Trophoblast cell (in vitro differentiated cells and primary cell): Measurements from ENCODE around the gene ANXA4.

Source experiments
- DNase-seq, 2 donors: peaks; one replicate each; pipeline ENCODE4 v3.0.0-alpha.2; 2016
- H2AFZ ChIP-seq: 2 replicates; pipeline ENCODE4 v1.6.1; 2013; ENCODE audit warnings: low read length, moderate library complexity, mild to moderate bottlenecking; ENCODE audit not compliant: insufficient read depth, poor library complexity
- H2AK5ac ChIP-seq: 2 replicates; pipeline ENCODE4 v1.6.1; 2013; ENCODE audit warnings: mild to moderate bottlenecking, low read length
- H2BK120ac ChIP-seq: 2 replicates; pipeline ENCODE4 v1.6.1; 2013; ENCODE audit warnings: low read length, mild to moderate bottlenecking, moderate library complexity; ENCODE audit not compliant: insufficient read depth, poor library complexity
- H2BK12ac ChIP-seq: 2 replicates; pipeline ENCODE4 v1.6.1; 2013; ENCODE audit warnings: mild to moderate bottlenecking, low read length, moderate library complexity
- H2BK5ac ChIP-seq: 2 replicates; pipeline ENCODE4 v1.6.1; 2013; ENCODE audit warnings: low read length, low read depth, moderate library complexity, mild to moderate bottlenecking; ENCODE audit not compliant: poor library complexity
- H3K14ac ChIP-seq: 2 replicates; pipeline ENCODE4 v1.6.1; 2013; ENCODE audit warnings: mild to moderate bottlenecking, low read length
- H3K18ac ChIP-seq: 2 replicates; pipeline ENCODE4 v1.6.1; 2013; ENCODE audit warnings: mild to moderate bottlenecking, low read length
- H3K23ac ChIP-seq: 2 replicates; pipeline ENCODE4 v1.6.1; 2013; ENCODE audit warnings: low read length
- H3K27ac ChIP-seq: 2 replicates; pipeline ENCODE4 v1.5.1; 2013; ENCODE audit warnings: low read depth, mild to moderate bottlenecking, inconsistent platforms, low read length, moderate library complexity
- H3K27me3 ChIP-seq: 2 replicates; pipeline ENCODE4 v1.6.1; 2013; ENCODE audit warnings: inconsistent platforms, mild to moderate bottlenecking, low read length, moderate library complexity; ENCODE audit not compliant: insufficient read depth
- H3K36me3 ChIP-seq, 2 experiments: 1 replicate in 1 of 2; 2 replicates in 1 of 2; pipeline ENCODE4 v1.6.1; 2013; ENCODE audit warnings: low read length in 2 of 2, mild to moderate bottlenecking in 2 of 2, moderate library complexity in 1 of 2; ENCODE audit not compliant: insufficient read depth in 2 of 2, control insufficient read depth in 1 of 2
- H3K4ac ChIP-seq: 2 replicates; pipeline ENCODE4 v1.6.1; 2013; ENCODE audit warnings: low read depth, mild to moderate bottlenecking, low read length, moderate library complexity
- H3K4me1 ChIP-seq, 2 experiments: 1 replicate in 1 of 2; 2 replicates in 1 of 2; pipeline ENCODE4 v1.6.1; 2013; ENCODE audit warnings: low read length in 2 of 2, mild to moderate bottlenecking in 2 of 2, moderate library complexity in 1 of 2; ENCODE audit not compliant: insufficient read depth in 2 of 2, control insufficient read depth in 1 of 2
- H3K4me2 ChIP-seq: 2 replicates; pipeline ENCODE4 v1.6.1; 2013; ENCODE audit warnings: inconsistent platforms, mild to moderate bottlenecking, low read length, moderate library complexity
- H3K4me3 ChIP-seq: 2 replicates; pipeline ENCODE4 v1.5.1; 2013; ENCODE audit warnings: mild to moderate bottlenecking, low read depth, low read length, inconsistent platforms
- H3K79me1 ChIP-seq: one replicate; pipeline ENCODE4 v1.6.1; 2013; ENCODE audit warnings: low read length
- H3K79me2 ChIP-seq: 2 replicates; pipeline ENCODE4 v1.6.1; 2013; ENCODE audit warnings: low read length, mild to moderate bottlenecking; ENCODE audit not compliant: control insufficient read depth, insufficient read depth, poor library complexity
- H3K9ac ChIP-seq: 2 replicates; pipeline ENCODE4 v1.6.1; 2013; ENCODE audit warnings: mild to moderate bottlenecking, low read length
- H3K9me3 ChIP-seq: 2 replicates; pipeline ENCODE4 v1.6.1; 2013; ENCODE audit warnings: low read depth, mild to moderate bottlenecking, control low read depth, inconsistent platforms, low read length; ENCODE audit not compliant: insufficient read depth
- H4K12ac ChIP-seq: 2 replicates; pipeline ENCODE4 v1.6.1; 2013; ENCODE audit warnings: low read depth, mild to moderate bottlenecking, low read length, moderate library complexity
- H4K8ac ChIP-seq: 2 replicates; pipeline ENCODE4 v1.6.1; 2013; ENCODE audit warnings: low read depth, mild to moderate bottlenecking, low read length, moderate library complexity
- H4K91ac ChIP-seq: one replicate; pipeline ENCODE4 v1.6.1; 2013; ENCODE audit warnings: low read depth, mild to moderate bottlenecking, low read length, moderate library complexity
- WGBS: extraction: QIAGEN DNeasy Blood & Tissue Kit; methylation state at CpG from one replicate; pipeline ENCODE4 v1.1.7; 2013; ENCODE audit warnings: missing lambda C conversion rate; ENCODE audit not compliant: insufficient read length, insufficient coverage; ENCODE audit errors: extremely low coverage; 5-methylcytosine and 5-hydroxymethylcytosine counted together

ANXA4 gene

DNA sequence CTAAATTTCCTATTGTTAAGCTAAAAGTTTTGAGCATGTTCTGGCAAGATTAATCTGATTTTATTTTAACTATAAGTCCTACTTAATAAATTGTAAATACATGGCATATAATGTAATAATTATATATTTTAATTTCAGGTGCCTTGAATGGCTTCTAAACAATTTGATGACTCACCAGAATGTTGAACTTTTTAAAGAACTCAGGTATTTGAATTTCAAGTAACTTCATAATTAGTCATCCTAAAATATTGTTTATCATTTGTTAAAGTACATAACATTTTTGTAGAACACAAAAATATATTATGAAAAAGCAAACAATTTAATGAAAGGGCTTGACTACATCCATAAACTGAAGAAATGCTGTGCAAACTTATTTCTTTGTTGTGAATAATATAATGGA is 102.1 kb downstream of the ANXA4 start:
- Histone ChIP-seq H3K4me2 (no peak overlapping the region), H3K18ac (no peak overlapping the region)
- DNase-seq = peak in 1 of 2 donors; percentile 36

DNA sequence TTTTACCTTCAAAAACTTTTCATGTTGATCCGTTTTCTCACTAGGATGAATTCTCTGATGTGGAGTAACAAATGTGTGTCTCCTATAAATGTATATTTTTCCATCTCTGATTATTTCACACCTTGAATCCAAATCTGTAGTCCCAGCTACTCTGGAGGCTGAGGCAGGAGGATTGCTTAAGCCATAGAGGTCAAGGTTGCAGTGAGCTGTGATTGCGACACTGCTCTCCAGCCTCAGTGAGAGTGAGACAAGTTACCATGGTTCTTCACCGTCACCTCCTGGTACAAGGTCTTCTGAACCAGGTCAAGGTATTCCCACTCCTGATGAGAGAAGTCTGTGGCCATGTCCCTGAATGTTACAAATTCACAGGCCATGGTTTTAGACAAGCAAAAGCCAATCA is 102.6 kb downstream of the ANXA4 start:
- Histone ChIP-seq H2BK5ac (no peak overlapping the region), H2AFZ (no peak overlapping the region), H3K79me1 (no peaks in the 10 kb centered on the region), H4K12ac (no peak overlapping the region), H3K18ac (no peak overlapping the region), H4K8ac (no peak overlapping the region), H3K9me3 (no peaks in the 10 kb centered on the region), H3K4me2 (no peak overlapping the region), H3K27me3 (no peaks in the 10 kb centered on the region), H3K79me2 (no peaks in the 10 kb centered on the region), H3K14ac (no peak overlapping the region), H2BK12ac (no peak overlapping the region), H3K4me1 (peaks cover 0 to 3% of the 10 kb centered on the region in 2 experiments), H3K4ac (no peak overlapping the region), H3K27ac (no peak overlapping the region), H3K9ac (no peak overlapping the region), H3K36me3 (peaks cover 15 to 18% of the 10 kb centered on the region in 2 experiments), H2BK120ac (no peak overlapping the region), H3K4me3 (no peak overlapping the region), H3K23ac (no peak overlapping the region), H4K91ac (no peak overlapping the region), H2AK5ac (no peak overlapping the region)
- DNase-seq = peak in 1 of 2 donors; percentile 68
- WGBS = no CpG with 5 or more reads among the region's 3 CpGs

More for the DNA sequence above, 102.1 kb downstream of the ANXA4 start:
- H3K79me2 ChIP-seq = no peaks in the 10 kb centered on the region
- H3K23ac ChIP-seq = no peak overlapping the region
- no peak overlapping the region for H3K27ac ChIP-seq
- H3K9me3 ChIP-seq = no peaks in the 10 kb centered on the region
- H4K12ac ChIP-seq = no peak overlapping the region
- peaks cover 0 to 3% of the 10 kb centered on the region in 2 experiments for H3K4me1 ChIP-seq
- peaks cover 15 to 18% of the 10 kb centered on the region in 2 experiments for H3K36me3 ChIP-seq
- no peak overlapping the region for H2BK120ac ChIP-seq
- H4K8ac ChIP-seq = no peak overlapping the region
- no peaks in the 10 kb centered on the region for H3K27me3 ChIP-seq
- H4K91ac ChIP-seq = no peak overlapping the region
- no peak overlapping the region for H3K14ac ChIP-seq
- H3K4me3 ChIP-seq = no peak overlapping the region
- H3K4ac ChIP-seq = no peak overlapping the region
- H2BK5ac ChIP-seq = no peak overlapping the region
- no peak overlapping the region for H2BK12ac ChIP-seq
- H3K79me1 ChIP-seq = no peaks in the 10 kb centered on the region
- H3K9ac ChIP-seq = no peak overlapping the region
- H2AFZ ChIP-seq = no peak overlapping the region
- no peak overlapping the region for H2AK5ac ChIP-seq

DNA sequence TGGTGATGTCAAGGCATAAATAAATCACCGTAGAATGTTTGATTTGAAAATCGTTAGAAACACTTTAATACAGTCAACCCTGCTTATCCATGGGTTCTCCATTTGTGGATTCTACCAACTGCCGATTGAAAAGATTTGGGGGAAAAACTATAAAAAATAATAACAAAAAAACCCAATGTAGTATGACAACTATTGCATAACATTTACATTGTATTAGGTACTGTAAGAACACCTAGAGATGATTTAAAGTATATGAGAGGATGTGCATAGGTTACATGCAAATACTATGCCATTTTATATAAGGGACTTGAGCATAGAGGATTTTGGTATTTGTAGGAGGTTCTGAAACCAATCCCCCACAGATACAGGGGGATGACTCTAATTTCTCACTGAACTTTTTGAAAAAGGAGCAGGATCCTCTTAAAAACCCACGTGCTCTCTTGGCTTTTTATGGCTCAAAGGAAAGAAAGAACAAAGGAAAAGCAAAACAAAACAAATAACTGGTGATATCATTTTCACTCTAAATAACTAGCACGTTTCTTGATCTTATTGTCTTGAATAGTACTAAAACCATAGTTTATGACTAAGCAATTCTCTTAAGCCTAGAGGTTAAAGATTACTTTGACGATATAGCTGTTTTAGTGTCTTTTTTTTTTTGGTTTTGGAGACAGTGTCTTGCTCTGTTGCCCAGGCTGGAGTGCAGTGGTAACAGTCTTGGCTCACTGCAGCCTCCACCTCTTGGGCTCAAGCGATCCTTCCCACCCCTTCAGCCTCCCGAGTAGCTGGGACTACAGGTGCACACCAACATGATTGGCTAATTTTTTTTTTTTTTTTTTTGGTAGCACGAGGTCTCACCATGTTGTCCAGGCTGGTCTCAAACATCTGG is 104.5 kb downstream of the ANXA4 start:
- Histone ChIP-seq H3K14ac (no peak overlapping the region), H4K91ac (no peak overlapping the region), H2BK5ac (no peak overlapping the region), H3K4ac (no peak overlapping the region), H2AK5ac (no peak overlapping the region), H4K8ac (no peak overlapping the region), H4K12ac (no peak overlapping the region), H3K79me1 (no peaks in the 10 kb centered on the region), H2AFZ (no peak overlapping the region), H2BK120ac (no peak overlapping the region), H3K27me3 (no peaks in the 10 kb centered on the region), H3K4me1 (peaks cover 0 to 3% of the 10 kb centered on the region in 2 experiments), H2BK12ac (no peak overlapping the region), H3K36me3 (peaks cover 12 to 14% of the 10 kb centered on the region in 2 experiments), H3K9me3 (no peaks in the 10 kb centered on the region), H3K18ac (no peak overlapping the region), H3K23ac (no peak overlapping the region), H3K27ac (no peak overlapping the region), H3K79me2 (no peaks in the 10 kb centered on the region), H3K4me3 (no peak overlapping the region), H3K9ac (no peak overlapping the region), H3K4me2 (no peak overlapping the region)
- DNase-seq = no peak
- no CpG with 5 or more reads among the region's 9 CpGs for WGBS

DNA sequence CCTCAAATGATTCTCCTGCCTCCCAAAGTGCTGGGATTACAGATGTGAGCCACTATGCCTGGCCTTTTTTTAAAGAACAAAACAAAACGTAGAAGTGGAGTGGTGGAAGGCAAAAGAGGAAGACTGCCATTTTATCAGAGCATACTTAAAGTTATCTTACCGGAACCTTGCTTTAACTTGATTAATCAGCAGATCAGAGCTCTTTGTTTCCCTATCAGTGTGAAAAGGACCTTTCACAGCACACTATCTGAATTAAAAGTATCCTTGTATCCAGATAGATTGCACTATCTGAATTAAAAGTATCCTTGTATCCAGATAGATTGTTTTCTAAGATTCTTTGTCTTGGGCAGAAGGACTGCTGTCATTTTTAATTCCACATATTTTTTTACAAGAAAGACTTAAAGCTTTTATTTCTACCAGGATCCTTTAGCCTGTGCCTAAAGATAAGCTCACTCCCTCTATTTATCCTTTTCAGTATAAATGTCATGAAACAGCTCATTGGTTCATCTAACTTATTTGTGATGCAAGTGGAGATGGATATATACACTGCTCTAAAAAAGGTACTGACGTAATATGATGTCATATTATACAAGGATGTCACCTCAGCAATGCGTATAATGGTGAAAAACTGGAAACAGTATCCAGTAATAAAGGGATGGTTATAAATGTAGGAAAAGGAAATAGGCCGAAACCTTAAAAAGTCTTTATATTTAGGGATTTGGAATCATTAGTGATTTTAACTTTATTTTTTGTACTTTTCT is 105.3 kb downstream of the ANXA4 start:
- H4K12ac ChIP-seq = no peak overlapping the region
- H3K9ac ChIP-seq = no peak overlapping the region
- no peak overlapping the region for H3K14ac ChIP-seq
- no peak overlapping the region for H2BK12ac ChIP-seq
- peaks cover 0 to 3% of the 10 kb centered on the region in 2 experiments for H3K4me1 ChIP-seq
- H3K18ac ChIP-seq = no peak overlapping the region
- peaks cover 12 to 14% of the 10 kb centered on the region in 2 experiments for H3K36me3 ChIP-seq
- H3K27me3 ChIP-seq = no peaks in the 10 kb centered on the region
- H4K8ac ChIP-seq = no peak overlapping the region
- H4K91ac ChIP-seq = no peak overlapping the region
- H2BK5ac ChIP-seq = no peak overlapping the region
- H3K4ac ChIP-seq = no peak overlapping the region
- no peak overlapping the region for H3K4me2 ChIP-seq
- H2AFZ ChIP-seq = no peak overlapping the region
- no peak overlapping the region for H3K4me3 ChIP-seq
- no CpG with 5 or more reads among the region's 5 CpGs for WGBS
- H2BK120ac ChIP-seq = no peak overlapping the region
- DNase-seq = peak in 1 of 2 donors; percentile 74
- no peak overlapping the region for H2AK5ac ChIP-seq
- H3K79me1 ChIP-seq = no peaks in the 10 kb centered on the region
- H3K23ac ChIP-seq = no peak overlapping the region
- no peak overlapping the region for H3K27ac ChIP-seq
- no peaks in the 10 kb centered on the region for H3K79me2 ChIP-seq
- H3K9me3 ChIP-seq = no peaks in the 10 kb centered on the region
